ENCODE measurements around the gene SUGCT. TPM values are rescaled to one million over a fixed set of nuclear protein-coding genes. Genes with fewer than 3 reads are reported as not detected.

Gene SUGCT
- total RNA-seq, 1 experiment from 2014 or later, result 5.4 TPM

GRCh38 chr7:40866601-40867000, 731.8 kb downstream of the SUGCT start:
- Histone ChIP-seq H3K4me1 (ENCODE audit: insufficient read depth, low read length) (no peaks in the 10 kb centered on the region), H3K4me2 (ENCODE audit: insufficient read depth, insufficient read length, low read length) (no peak overlapping the region), H3K27ac (ENCODE audit: insufficient read length, low read depth, low read length) (no peak overlapping the region), H3K79me2 (ENCODE audit: insufficient read depth, low read length) (no peaks in the 10 kb centered on the region), H4K8ac (replicated peaks; ENCODE audit: insufficient read length, low read depth, low read length) (no peak overlapping the region), H2BK5ac (ENCODE audit: insufficient read length, low read length) (no peak overlapping the region), H2AK5ac (ENCODE audit: insufficient read length, low read length) (no peak overlapping the region), H3K9me3 (ENCODE audit: control insufficient read depth, low read depth, low read length) (no peaks in the 10 kb centered on the region), H2BK20ac (ENCODE audit: low read depth, low read length, poor library complexity, severe bottlenecking) (no peak overlapping the region), H2BK15ac (ENCODE audit: low read depth, low read length) (no peak overlapping the region), H3T11ph (ENCODE audit: low read length) (no peak overlapping the region), H3K18ac (ENCODE audit: insufficient read length, low read depth, low read length) (no peak overlapping the region), H4K5ac (ENCODE audit: insufficient read length, low read depth, low read length) (no peak overlapping the region), H3K79me1 (ENCODE audit: insufficient read depth, low read depth, low read length, poor library complexity, severe bottlenecking) (no peaks in the 10 kb centered on the region), H3K9ac (ENCODE audit: extremely low read depth, insufficient read length, low read length) (no peak overlapping the region), H3K23ac (ENCODE audit: insufficient read length, low read depth, low read length) (no peak overlapping the region), H3K56ac (ENCODE audit: insufficient read length, low read depth, low read length) (no peak overlapping the region), H3K27me3 (ENCODE audit: insufficient read depth, low read length) (no peaks in the 10 kb centered on the region), H3K14ac (ENCODE audit: insufficient read depth, low read length) (no peak overlapping the region), H2BK120ac (ENCODE audit: low read depth, low read length, poor library complexity, severe bottlenecking) (no peak overlapping the region), H3K23me2 (ENCODE audit: insufficient read length, low read depth, low read length, poor library complexity, severe bottlenecking) (no peaks in the 10 kb centered on the region), H2BK12ac (ENCODE audit: insufficient read length, low read depth, low read length) (no peak overlapping the region), H3K4ac (ENCODE audit: low read depth, low read length) (no peak overlapping the region), H2AFZ (ENCODE audit: low read length) (no peak overlapping the region), H4K20me1 (ENCODE audit: control insufficient read depth, insufficient read depth, insufficient read length) (no peaks in the 10 kb centered on the region), H4K91ac (ENCODE audit: insufficient read length, low read depth, low read length) (no peak overlapping the region)
- Mint-ChIP-seq H3K4me3 (no peak overlapping the region), H3K27me3 (ENCODE audit: low read depth) (no peaks in the 10 kb centered on the region), H3K27ac (no peak overlapping the region), H3K4me1 (peaks cover 18 to 19% of the 10 kb centered on the region in 2 experiments), H3K36me3 (ENCODE audit: insufficient read depth in 1 of 3, low read depth in 3 of 3) (peaks cover 0 to 4% (median 0%) of the 10 kb centered on the region in 3 experiments; a peak in 3 of 7 replicates), H3K9me3 (peaks cover 4 to 10% of the 10 kb centered on the region in 2 experiments; a peak in 3 of 5 replicates)
- WGBS (ENCODE audit: extremely low coverage, insufficient read length, low lambda C conversion rate), result no CpG with 5 or more reads among the region's 10 CpGs
- no peak; the same call in 2 of the 3 replicates for TF ChIP-seq CTCF (conservative IDR thresholded peaks at IDR 0.05)
- DNase-seq, result no peak
